Activated CD4-positive, CD25-positive, alpha-beta regulatory T cell treated with anti-CD3 and anti-CD28 coated beads, Interleukin-2, amount 50 U/mL, for 16 hours (primary cell): ENCODE measurements around the gene SLC22A7.

ENCODE experiments used
- DNase-seq: peaks from one replicate; pipeline ENCODE4 v3.0.0-alpha.2; 2020; ENCODE audit warnings: low read depth, low spot score

Gene SLC22A7

DNA sequence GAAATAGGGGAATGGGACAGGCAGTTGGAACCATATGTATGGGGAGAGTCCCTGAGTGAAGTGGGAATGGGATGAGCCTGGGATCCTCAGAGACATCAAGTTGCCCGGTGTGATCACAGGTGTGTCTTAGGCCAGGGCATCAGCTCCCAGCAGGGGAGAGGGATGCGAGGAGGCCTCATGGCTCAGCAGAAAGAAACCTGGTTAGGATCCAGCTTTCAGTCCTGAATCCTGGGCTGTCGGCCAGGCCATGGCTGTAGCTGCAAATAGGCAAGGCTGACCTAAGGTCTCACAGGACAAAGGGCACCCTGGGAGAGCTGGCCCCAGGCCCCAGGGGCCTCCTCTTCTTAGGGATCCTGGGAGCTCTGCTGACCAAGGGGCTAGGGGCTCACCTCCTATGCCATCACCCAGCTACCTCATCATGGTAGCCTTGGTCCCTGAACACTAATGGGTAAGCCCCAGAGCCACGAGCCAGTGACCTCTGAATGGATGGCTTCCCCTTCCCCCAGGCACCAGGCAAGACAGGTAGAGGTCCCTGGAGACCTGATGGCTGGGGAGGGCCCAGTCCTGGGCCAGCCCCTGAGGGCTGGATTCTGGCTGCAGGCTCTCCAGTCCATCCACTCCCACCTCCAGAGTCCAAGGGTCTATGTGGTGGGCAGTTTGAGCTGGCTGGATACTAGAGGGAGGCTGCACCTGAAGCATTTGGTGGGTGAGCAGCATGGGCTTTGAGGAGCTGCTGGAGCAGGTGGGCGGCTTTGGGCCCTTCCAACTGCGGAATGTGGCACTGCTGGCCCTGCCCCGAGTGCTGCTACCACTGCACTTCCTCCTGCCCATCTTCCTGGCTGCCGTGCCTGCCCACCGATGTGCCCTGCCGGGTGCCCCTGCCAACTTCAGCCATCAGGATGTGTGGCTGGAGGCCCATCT lies at the start of gene SLC22A7:
Gene SLC22A7 (plus strand): TSS at position 617 of the 921 bp plus-strand sequence. CDS start 99 bp downstream, at position 716.
- no peak for DNase-seq

- DNase-seq = no peak
These were observed 49.3 kb upstream of the SLC22A7 start for GRCh38 chr6:43248791-43249190.

DNA sequence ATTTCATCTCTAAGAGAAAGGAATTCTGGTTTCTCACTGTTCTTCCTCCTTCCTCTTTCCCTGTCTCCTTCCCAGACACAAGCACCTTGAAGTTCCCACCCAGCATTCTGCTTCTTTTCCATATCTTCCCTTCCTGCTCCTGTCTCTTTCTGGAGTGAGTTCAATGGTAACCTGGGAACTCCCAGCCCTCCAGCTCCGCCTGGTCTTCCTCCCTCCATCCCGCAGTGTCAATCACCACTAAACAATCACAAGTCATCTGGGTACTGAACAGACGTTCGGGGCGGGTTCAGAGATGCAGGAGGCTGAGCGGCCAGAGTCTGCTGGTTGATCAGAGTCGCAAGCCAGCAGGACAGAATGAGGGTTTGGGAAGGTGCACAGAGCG lies 47.1 kb upstream of the SLC22A7 start:
- DNase-seq = no peak

- no peak for DNase-seq
These were observed 44.7 kb upstream of the SLC22A7 start for GRCh38 chr6:43253401-43253800.

DNA sequence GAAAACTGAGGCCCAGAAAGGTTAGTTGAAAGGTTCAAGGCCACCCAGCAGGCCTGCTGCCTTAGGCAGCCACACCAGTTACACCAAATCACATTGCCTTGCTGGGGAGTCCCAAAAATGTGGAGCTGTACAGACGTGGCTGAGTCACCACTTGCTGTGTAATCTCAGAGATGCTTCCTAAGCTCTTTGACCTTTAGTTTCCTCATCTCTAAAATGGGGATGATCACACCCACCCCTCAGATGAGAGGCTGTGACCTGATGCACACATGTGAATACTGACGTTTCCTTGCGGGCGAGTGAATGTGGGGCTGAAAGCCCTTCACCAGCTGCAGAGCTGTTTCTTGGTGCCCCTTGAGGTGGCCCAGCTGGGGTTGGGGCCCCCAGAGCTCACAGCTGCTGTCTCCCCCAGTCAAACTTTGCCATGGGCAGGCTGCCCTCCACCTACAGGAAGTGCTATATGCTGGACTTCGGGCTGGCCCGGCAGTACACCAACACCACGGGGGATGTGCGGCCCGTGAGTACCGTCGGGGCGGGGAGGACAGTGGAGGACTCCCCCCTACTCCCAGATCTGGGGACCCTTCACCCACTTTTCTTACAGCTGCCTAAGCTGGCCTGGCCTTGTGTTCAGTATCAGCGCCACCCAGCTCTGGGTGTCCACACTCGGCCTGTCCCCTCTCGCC lies 43.8 kb upstream of the SLC22A7 start:
- DNase-seq = no peak

GRCh38 chr6:43254846-43255245 lies 43.2 kb upstream of the SLC22A7 start:
- no peak for DNase-seq

- no peak for DNase-seq
These were observed 42.5 kb upstream of the SLC22A7 start for GRCh38 chr6:43255408-43256054.

GRCh38 chr6:43256670-43257366 lies 41.2 kb upstream of the SLC22A7 start:
- DNase-seq = no peak

DNA sequence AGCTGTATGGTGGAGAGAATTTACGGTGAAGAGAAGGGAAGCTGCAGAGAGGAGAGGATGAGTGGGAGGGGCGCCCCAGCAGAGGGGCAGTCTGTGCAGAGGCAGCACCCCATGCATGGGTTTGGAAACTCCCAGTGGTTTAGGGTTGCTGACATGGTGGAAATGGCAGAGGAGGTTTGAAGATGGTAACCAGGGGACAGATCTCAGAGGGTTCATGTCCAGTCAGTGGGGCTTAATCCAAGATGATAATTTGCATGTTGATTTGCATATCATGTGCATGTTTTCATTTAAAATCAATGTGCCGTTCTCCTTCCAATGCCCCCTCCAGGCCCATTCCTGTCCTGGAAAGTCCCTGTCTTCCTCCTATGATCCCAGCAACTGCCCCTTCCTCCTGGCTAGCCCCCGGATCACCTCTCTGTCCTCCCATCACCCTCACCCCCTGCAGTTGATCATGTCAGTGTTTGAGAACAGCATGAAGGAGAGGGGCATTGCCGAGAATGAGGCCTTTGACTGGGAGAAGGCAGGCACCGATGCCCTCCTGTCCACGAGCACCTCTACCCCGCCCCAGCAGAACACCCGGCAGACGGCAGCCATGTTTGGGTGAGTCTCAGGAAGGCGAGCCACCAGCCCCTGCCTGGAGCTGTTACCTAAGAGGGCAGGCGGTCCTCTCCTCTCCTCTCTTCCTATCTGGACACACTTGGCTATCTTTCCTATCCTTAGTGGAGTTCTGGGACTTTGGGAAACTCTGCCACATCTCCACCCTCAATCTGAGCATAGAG lies 40.5 kb upstream of the SLC22A7 start:
- no peak for DNase-seq

GRCh38 chr6:43258180-43258579 lies 39.9 kb upstream of the SLC22A7 start:
- DNase-seq = no peak

DNA sequence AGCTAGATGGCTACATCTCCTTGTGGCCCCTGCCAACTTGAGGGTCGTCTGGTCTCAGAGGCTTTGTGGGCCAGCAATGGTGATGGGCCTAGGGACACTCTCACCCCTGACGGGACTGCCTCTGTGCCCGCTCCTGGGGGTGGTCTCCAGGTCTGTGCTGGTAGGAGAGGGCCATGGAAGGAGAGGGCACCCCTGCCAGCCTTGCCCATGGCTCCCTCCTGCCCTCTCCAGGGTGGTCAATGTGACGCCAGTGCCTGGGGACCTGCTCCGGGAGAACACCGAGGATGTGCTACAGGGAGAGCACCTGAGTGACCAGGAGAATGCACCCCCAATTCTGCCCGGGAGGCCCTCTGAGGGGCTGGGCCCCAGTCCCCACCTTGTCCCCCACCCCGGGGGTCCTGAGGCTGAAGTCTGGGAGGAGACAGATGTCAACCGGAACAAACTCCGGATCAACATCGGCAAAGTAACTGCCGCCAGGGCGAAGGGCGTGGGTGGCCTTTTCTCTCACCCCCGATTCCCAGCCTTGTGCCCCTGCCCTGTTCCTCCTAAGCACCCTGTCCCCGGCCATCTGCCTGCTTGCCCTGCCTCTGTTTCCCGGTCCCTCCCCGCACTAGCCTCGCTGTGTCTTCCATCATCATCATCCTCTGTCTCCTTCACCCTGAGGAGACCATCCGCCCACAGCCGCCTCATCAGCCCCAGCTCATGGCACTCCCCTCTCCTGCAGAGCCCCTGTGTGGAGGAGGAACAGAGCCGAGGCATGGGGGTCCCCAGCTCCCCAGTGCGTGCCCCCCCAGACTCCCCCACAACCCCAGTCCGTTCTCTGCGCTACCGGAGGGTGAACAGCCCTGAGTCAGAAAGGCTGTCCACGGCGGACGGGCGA lies 39.0 kb upstream of the SLC22A7 start:
- DNase-seq = no peak

- DNase-seq = no peak
These were observed 37.3 kb upstream of the SLC22A7 start for GRCh38 chr6:43260791-43261190.

- no peak for DNase-seq
These were observed 36.9 kb upstream of the SLC22A7 start for GRCh38 chr6:43261198-43261597.

DNA sequence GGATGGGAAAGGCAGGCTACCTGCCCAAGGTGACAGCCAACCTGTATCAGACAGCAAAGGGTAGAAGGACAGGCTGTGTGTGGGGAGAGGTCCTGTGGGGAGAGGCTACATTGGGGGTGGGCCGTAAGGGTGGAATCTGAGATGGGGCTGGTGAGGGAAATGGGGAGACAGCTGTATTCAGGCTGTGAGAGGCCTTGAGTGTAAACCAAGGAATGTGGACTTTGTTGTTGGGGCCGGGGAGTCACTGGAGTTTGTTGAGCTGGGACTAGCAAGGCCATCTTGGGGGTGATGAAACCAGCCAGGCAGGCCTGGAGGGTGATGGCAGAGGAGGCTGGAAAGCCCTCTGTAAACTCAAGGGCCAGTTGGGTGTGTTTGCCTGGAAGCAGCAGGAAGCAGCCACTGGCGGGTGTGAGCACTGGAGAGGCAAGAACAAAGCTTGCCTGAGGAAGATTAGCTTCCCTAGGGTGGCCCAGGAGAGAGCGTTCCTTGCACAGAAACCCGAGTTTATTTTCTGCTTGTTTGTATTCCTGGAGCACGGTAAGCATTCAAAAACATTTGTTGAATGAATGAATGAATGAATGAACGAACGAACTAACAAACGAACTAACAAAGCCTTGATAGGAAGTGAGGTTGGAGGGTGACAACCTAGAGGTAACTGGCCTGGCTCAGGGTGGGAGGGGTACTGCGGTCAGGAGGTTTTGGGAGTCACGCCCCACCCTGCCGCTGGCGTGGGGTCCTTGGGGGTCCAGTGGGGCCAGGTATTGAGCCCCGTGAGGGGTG lies 35.9 kb upstream of the SLC22A7 start:
- no peak for DNase-seq

DNA sequence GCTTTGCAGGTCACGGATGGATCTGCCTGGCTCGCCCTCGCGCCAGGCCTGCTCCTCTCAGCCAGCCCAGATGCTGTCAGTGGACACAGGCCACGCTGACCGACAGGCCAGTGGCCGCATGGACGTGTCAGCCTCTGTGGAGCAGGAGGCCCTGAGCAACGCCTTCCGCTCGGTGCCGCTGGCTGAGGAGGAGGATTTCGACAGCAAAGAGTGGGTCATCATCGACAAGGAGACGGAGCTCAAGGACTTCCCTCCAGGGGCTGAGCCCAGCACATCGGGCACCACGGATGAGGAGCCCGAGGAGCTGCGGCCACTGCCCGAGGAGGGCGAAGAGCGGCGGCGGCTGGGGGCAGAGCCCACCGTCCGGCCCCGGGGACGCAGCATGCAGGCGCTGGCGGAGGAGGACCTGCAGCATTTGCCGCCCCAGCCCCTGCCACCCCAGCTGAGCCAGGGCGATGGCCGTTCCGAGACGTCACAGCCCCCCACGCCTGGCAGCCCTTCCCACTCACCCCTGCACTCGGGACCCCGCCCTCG lies 35.2 kb upstream of the SLC22A7 start:
- no peak for DNase-seq

GRCh38 chr6:43263314-43264178 lies 34.5 kb upstream of the SLC22A7 start:
- peak; percentile 47 for DNase-seq

DNA sequence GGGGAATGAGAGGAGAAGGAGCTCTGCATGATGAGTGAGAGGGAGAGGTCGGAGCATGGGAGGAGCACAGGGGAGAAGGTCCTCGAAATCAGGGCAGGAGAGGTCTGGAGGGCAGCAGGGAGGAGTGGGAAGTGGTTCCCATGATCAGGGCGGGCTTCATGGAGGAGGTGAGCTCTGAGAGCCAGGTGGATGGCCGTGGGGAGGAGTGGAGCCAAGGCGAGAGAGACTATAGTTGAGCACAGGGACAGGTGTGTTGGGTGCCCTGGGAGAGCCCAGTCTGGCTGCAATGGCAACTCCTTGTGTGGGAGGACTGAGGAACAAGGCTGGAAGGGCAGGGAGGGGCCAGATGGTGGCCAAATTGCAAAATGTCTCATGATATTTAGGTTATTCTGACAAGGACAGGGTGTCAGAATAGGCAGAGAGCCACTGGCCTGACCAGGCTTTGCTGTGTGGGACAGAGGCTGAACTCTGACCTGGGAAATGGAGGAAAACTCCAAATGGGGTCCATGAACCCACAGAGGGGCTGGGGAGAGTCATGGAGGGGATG lies 33.4 kb upstream of the SLC22A7 start:
- DNase-seq = no peak

GRCh38 chr6:43265564-43265963 lies 32.5 kb upstream of the SLC22A7 start:
- DNase-seq = no peak
